Endothelial cell of umbilical vein (primary cell): ENCODE measurements around the gene CCNE1. TPM values are rescaled to one million over a fixed set of nuclear protein-coding genes. Genes with fewer than 3 reads are reported as not detected.

ENCODE experiments used
- BruUV-seq: library from RNA; stranded (reverse); fragments of 400-500 nt; replicated peaks from 2 replicates; lab custom pipeline; 2021; lab: Mats Ljungman, UMichigan
- CTCF ChIA-PET: fragments of 300-600, 350-600 bp; sonication (Branson Sonifier 250); formaldehyde crosslinking; loops from one replicate; lab custom pipeline; 2021; ENCODE audit warnings: antibody characterized with exemption, inconsistent platforms; lab: Charles Lee
- POLR2A ChIA-PET: fragments of 300-600, 350-600 bp; sonication (Branson Sonifier 250); formaldehyde crosslinking; loops from one replicate; lab custom pipeline; 2021; ENCODE audit warnings: antibody characterized with exemption, inconsistent platforms; lab: Charles Lee
- DNase-seq: peaks from one replicate; pipeline ENCODE4 v3.0.0-alpha.2; 2011; ENCODE audit warnings: low read depth, low spot score
- FAIRE-seq: peaks from 2 replicates; lab custom pipeline; 2011; peaks lifted over from hg19 to GRCh38; lab: Jason Lieb, UNC
- H2AFZ ChIP-seq: 2 replicates; pipeline ENCODE4 v1.6.0; 2012; ENCODE audit warnings: low read depth, low read length, control low read depth, inconsistent platforms
- H3K27ac ChIP-seq: 2 replicates; pipeline ENCODE4 v1.5.1; 2011; ENCODE audit warnings: low read depth, mild to moderate bottlenecking, control low read depth, low read length, moderate library complexity; ENCODE audit not compliant: insufficient read depth
- H3K27me3 ChIP-seq, 2 experiments: 2 replicates each; pipeline versions ENCODE4 v1.6.0 to v1.6.1; 2011; ENCODE audit warnings: low read length in 2 of 2, mixed read lengths in 1 of 2; ENCODE audit not compliant: control insufficient read depth in 2 of 2, insufficient read depth in 2 of 2
- H3K36me3 ChIP-seq, 2 experiments: 2 replicates in 1 of 2; 3 replicates in 1 of 2; pipeline ENCODE4 v1.5.1; 2011; ENCODE audit warnings: low read length in 2 of 2, mild to moderate bottlenecking in 1 of 2, moderate library complexity in 1 of 2; ENCODE audit not compliant: control insufficient read depth in 2 of 2, insufficient read depth in 2 of 2; ENCODE audit errors: extremely low read depth in 1 of 2
- H3K4me1 ChIP-seq: 3 replicates; pipeline ENCODE4 v1.5.1; 2011; ENCODE audit warnings: mild to moderate bottlenecking, low read length; ENCODE audit not compliant: control insufficient read depth, insufficient read depth; ENCODE audit errors: extremely low read depth
- H3K4me2 ChIP-seq: 2 replicates; pipeline ENCODE4 v1.6.1; 2011; ENCODE audit warnings: low read length, control low read depth, mixed read lengths; ENCODE audit not compliant: insufficient read depth
- H3K4me3 ChIP-seq, 3 experiments: fragments of 200-600 bp in 1 of 3; sonication (generic), shearing (Covaris generic) in 1 of 3; replicated peaks in 1 of 3; 2 replicates each; pipeline ENCODE4 v1.5.1; 2011 to 2016; ENCODE audit warnings: control low read depth in 3 of 3, low read length in 3 of 3, mild to moderate bottlenecking in 2 of 3, inconsistent platforms in 1 of 3, low read depth in 1 of 3, moderate library complexity in 1 of 3; ENCODE audit not compliant: insufficient read depth in 1 of 3
- H3K79me2 ChIP-seq: 2 replicates; pipeline ENCODE4 v1.6.0; 2012; ENCODE audit warnings: low read length, inconsistent platforms; ENCODE audit not compliant: control insufficient read depth, insufficient read depth
- H3K9ac ChIP-seq: replicated peaks from 2 replicates; pipeline ENCODE3; 2011; ENCODE audit warnings: low read length, control low read depth; ENCODE audit not compliant: insufficient read depth; ENCODE audit errors: extremely low read depth
- H3K9me1 ChIP-seq: replicated peaks from 3 replicates; pipeline ENCODE4 v1.6.0; 2011; ENCODE audit warnings: mild to moderate bottlenecking, low read length; ENCODE audit not compliant: control insufficient read depth, insufficient read depth; ENCODE audit errors: extremely low read depth
- H3K9me3 ChIP-seq: replicated peaks from 2 replicates; pipeline ENCODE4 v1.5.1; 2012; ENCODE audit warnings: low read length, inconsistent platforms; ENCODE audit not compliant: control insufficient read depth, insufficient read depth
- H4K20me1 ChIP-seq: replicated peaks from 2 replicates; pipeline ENCODE3; 2011; ENCODE audit warnings: mild to moderate bottlenecking, low read length; ENCODE audit not compliant: control insufficient read depth, insufficient read depth; ENCODE audit errors: extremely low read depth
- CTCF ChIP-seq, 2 donors: IDR thresholded peaks; 1 replicate in 1 of 2; 2 replicates in 1 of 2; pipeline ENCODE4 v1.5.1; 2011; ENCODE audit warnings: low read length in 2 of 2, mild to moderate bottlenecking in 2 of 2, moderate library complexity in 2 of 2, control low read depth in 1 of 2, inconsistent platforms in 1 of 2, low read depth in 1 of 2; ENCODE audit not compliant: insufficient read depth in 1 of 2; ENCODE audit errors: extremely low read depth in 1 of 2
- EZH2 ChIP-seq: IDR thresholded peaks from 2 replicates; pipeline ENCODE4 v1.6.1; 2012; ENCODE audit warnings: borderline replicate concordance, low read depth, mild to moderate bottlenecking, moderate library complexity, low read length, inconsistent platforms; ENCODE audit not compliant: severe bottlenecking
- FOS ChIP-seq: IDR thresholded peaks from 2 replicates; pipeline ENCODE4 v1.6.1; 2011; ENCODE audit warnings: mild to moderate bottlenecking, low read length, moderate library complexity, borderline replicate concordance; ENCODE audit not compliant: insufficient read depth
- GATA2 ChIP-seq: IDR thresholded peaks from 2 replicates; pipeline ENCODE4 v1.7.0; 2011; ENCODE audit warnings: low read depth, mild to moderate bottlenecking, moderate library complexity, mixed read lengths, low read length; ENCODE audit not compliant: insufficient read length, insufficient read depth
- JUN ChIP-seq: IDR thresholded peaks from 2 replicates; pipeline ENCODE4 v1.6.1; 2011; ENCODE audit warnings: borderline replicate concordance, low read depth; ENCODE audit not compliant: insufficient read length, insufficient read depth
- MAX ChIP-seq: IDR thresholded peaks from 2 replicates; pipeline ENCODE4 v1.6.1; 2011; ENCODE audit not compliant: insufficient read depth, insufficient read length
- MYC ChIP-seq: IDR thresholded peaks from one replicate; pipeline ENCODE4 v1.6.1; 2011; ENCODE audit warnings: mild to moderate bottlenecking, low read depth, low read length
- POLR2A ChIP-seq: IDR thresholded peaks from 2 replicates; pipeline ENCODE4 v1.6.1; 2012; ENCODE audit warnings: low read depth, mild to moderate bottlenecking, control low read depth, low read length
- POLR2AphosphoS5 ChIP-seq: IDR thresholded peaks from 2 replicates; pipeline ENCODE4 v1.6.1; 2012; ENCODE audit warnings: low read depth, mild to moderate bottlenecking, control low read depth, low read length, moderate library complexity; ENCODE audit not compliant: insufficient read depth
- dilution Hi-C: fragments of 300-500 bp; cut with MboI; formaldehyde crosslinking; loops from one replicate; pipeline ENCODE4 v1.15.0; 2019; ENCODE audit warnings: low sequenced_read_pairs; ENCODE audit not compliant: extremely low pct_ligation_motif_present
- intact Hi-C: fragments of 100-400 bp; cut with micrococcal nuclease; formaldehyde crosslinking; loops from one replicate; pipeline ENCODE4 v1.10.0; 2022
- polyA plus RNA-seq, 4 experiments: library from polyadenylated mRNA; depleted of rRNA in 3 of 4; stranded (reverse) in 3 of 4; unstranded in 1 of 4; fragments of >200 nt; gene quantifications; 2 replicates each; pipeline versions ENCODE4 v1.2.1 to v1.2.3, GENCODE V29; 2011 to 2012; ENCODE audit warnings: missing spikeins in 1 of 4
- total RNA-seq: library from RNA; stranded (reverse); gene quantifications from 2 replicates; pipeline ENCODE4 v1.2.3, GENCODE V29; 2021

CCNE1 gene
- total and polyA plus RNA-seq, 2 donors (not counting 3 experiments of a cell fraction or from before 2014, with no cell fraction given) = 8.3 to 10.1 TPM

GRCh38 chr19:29850482-29850881, 38.7 kb downstream of the CCNE1 start:
- no peaks in the 10 kb centered on the region for H3K9me1 ChIP-seq
- TF ChIP-seq POLR2AphosphoS5 (no peak), JUN (no peak), MYC (no peak), GATA2 (no peak)
- no peaks in the 10 kb centered on the region for H4K20me1 ChIP-seq
- peaks cover 0 to 3% of the 10 kb centered on the region in 2 experiments for H3K27me3 ChIP-seq
- H3K4me2 ChIP-seq = no peak overlapping the region
- no peak overlapping the region for H3K4me3 ChIP-seq
- no peak for FAIRE-seq
- intact Hi-C loops = no loop called here
- H3K79me2 ChIP-seq = no peaks in the 10 kb centered on the region
- no peak for DNase-seq
- no peak overlapping the region for H3K9ac ChIP-seq
- H2AFZ ChIP-seq = no peak overlapping the region
- H3K9me3 ChIP-seq = no peaks in the 10 kb centered on the region
- peaks cover 3% of the 10 kb centered on the region for H3K4me1 ChIP-seq
- ChIA-PET POLR2A (no interaction called here), CTCF (interaction anchor here (0.6 to 1.2 kb wide), 5 partner anchors 18 to 134 kb away, joined by 3 read pairs; no protein-coding TSS in a partner anchor)
- dilution Hi-C loops = no loop called here
- no peaks in the 10 kb centered on the region for H3K36me3 ChIP-seq
- no TSS peak for BruUV-seq
- no peak overlapping the region for H3K27ac ChIP-seq

- POLR2A ChIA-PET = no interaction called here
- H3K27me3 ChIP-seq = peaks cover 0 to 3% of the 10 kb centered on the region in 2 experiments
- BruUV-seq = no TSS peak
- H3K79me2 ChIP-seq = no peaks in the 10 kb centered on the region
- intact Hi-C loops (no loop called here), dilution Hi-C loops (no loop called here)
- H3K9me1 ChIP-seq = no peaks in the 10 kb centered on the region
- CTCF ChIA-PET = interaction anchor here (1.0 kb wide), 1 partner anchor 90 kb away, joined by 3 read pairs; no protein-coding TSS in a partner anchor
- H3K4me1 ChIP-seq = no peaks in the 10 kb centered on the region
- no peak overlapping the region for H2AFZ ChIP-seq
- H4K20me1 ChIP-seq = no peaks in the 10 kb centered on the region
- no peak overlapping the region for H3K27ac ChIP-seq
- FAIRE-seq (no peak), DNase-seq (no peak)
- no peak overlapping the region for H3K9ac ChIP-seq
- H3K9me3 ChIP-seq = no peaks in the 10 kb centered on the region
- no peak overlapping the region for H3K4me2 ChIP-seq
- TF ChIP-seq EZH2 = no peak
- no peak for TF ChIP-seq MYC
- TF ChIP-seq JUN = no peak
- no peak for TF ChIP-seq FOS
- TF ChIP-seq POLR2A = no peak
- no peak for TF ChIP-seq MAX
- TF ChIP-seq POLR2AphosphoS5 = no peak
- TF ChIP-seq CTCF (IDR thresholded peaks at IDR 0.05; ENCODE audit: extremely low read depth in 1 of 2, insufficient read depth in 1 of 2, low read depth in 1 of 2, low read length in 2 of 2) = no peak
- TF ChIP-seq GATA2 = no peak
- H3K4me3 ChIP-seq = no peak overlapping the region
- no peaks in the 10 kb centered on the region for H3K36me3 ChIP-seq
These were observed 40.2 kb downstream of the CCNE1 start for GRCh38 chr19:29851769-29852521.
